ENCODE results near the gene TIGAR.

DNA sequence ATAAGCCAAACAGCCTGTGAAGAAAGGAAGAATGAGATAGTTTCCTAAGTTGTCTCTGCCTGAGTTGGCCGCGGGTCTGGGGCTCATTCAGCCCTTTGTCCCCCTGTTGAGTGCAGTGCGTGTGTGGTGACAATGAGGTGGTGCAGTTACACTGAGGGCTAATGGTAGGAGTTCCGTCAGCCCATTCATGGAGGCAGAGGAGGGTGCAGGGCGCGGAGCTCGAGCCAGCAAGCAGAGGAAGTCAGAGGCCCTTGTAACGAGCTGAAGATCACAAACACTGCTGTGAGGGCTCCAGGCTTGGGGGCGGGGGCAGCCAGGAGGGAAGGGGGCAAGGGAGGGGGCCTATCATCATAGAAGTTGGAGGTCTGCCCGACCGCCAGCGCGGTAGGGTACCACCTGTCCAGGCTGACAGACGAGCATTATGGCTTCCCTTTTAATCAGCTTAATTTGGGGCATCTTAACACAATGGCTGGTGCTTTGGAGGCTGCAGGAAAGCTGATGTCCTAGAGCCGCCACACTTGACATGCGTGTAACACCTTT lies 27.0 kb upstream of the TIGAR start:
- TF ChIP-seq, protein P1, sequence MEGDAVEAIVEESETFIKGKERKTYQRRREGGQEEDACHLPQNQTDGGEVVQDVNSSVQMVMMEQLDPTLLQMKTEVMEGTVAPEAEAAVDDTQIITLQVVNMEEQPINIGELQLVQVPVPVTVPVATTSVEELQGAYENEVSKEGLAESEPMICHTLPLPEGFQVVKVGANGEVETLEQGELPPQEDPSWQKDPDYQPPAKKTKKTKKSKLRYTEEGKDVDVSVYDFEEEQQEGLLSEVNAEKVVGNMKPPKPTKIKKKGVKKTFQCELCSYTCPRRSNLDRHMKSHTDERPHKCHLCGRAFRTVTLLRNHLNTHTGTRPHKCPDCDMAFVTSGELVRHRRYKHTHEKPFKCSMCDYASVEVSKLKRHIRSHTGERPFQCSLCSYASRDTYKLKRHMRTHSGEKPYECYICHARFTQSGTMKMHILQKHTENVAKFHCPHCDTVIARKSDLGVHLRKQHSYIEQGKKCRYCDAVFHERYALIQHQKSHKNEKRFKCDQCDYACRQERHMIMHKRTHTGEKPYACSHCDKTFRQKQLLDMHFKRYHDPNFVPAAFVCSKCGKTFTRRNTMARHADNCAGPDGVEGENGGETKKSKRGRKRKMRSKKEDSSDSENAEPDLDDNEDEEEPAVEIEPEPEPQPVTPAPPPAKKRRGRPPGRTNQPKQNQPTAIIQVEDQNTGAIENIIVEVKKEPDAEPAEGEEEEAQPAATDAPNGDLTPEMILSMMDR (IDR thresholded peaks at IDR 0.05; ENCODE audit: low read length) = no peak
- TF ChIP-seq EZH2 (IDR thresholded peaks at IDR 0.05; ENCODE audit: borderline replicate concordance, low read length) = no peak

Measured in OCI-LY1 (cell line).